ENCODE results near the gene PEAK1. TPM values are rescaled to one million over a fixed set of nuclear protein-coding genes. Genes with fewer than 3 reads are reported as not detected.

Gene PEAK1
- total RNA-seq, 1 experiment from 2014 or later = 36.7 TPM

DNA sequence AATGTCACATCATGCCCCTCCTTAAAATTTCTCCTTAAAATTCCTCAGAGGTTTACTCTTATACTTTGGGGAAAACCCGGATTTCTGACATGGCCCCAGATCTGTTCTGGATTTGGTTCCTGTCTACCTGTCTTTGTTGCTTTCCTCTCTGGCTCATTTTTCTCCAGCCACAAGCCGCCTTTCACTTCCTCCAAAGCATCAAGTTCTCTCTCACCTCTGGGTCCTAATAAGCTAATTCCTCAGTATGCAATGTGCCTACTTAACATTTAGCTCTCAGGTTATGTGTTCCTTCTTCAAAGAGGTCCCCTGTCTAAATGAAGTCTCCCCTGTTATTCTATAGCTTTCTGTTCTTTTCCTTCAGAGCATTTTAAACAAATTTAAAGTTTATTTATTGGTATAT is 16.9 kb upstream of the PEAK1 start:
- no peak for DNase-seq (ENCODE audit: low spot score)
- Histone ChIP-seq H3K27ac (ENCODE audit: low read depth, low read length, poor library complexity, severe bottlenecking) (no peak overlapping the region), H3K36me3 (ENCODE audit: insufficient read depth, low read length, poor library complexity, severe bottlenecking) (no peaks in the 10 kb centered on the region), H3K4me3 (ENCODE audit: low read depth, low read length, poor library complexity, severe bottlenecking) (no peak overlapping the region), H3K27me3 (replicated peaks; ENCODE audit: insufficient read depth, low read depth, low read length, poor library complexity) (no peaks in the 10 kb centered on the region), H3K9me3 (ENCODE audit: low read depth, low read length, poor library complexity, severe bottlenecking) (no peaks in the 10 kb centered on the region), H3K4me1 (ENCODE audit: insufficient read depth, low read length, poor library complexity, severe bottlenecking) (no peaks in the 10 kb centered on the region)
- POLR2A ChIA-PET (ENCODE audit: low non-redundant PET) = no interaction called here
- TF ChIP-seq, protein P1, sequence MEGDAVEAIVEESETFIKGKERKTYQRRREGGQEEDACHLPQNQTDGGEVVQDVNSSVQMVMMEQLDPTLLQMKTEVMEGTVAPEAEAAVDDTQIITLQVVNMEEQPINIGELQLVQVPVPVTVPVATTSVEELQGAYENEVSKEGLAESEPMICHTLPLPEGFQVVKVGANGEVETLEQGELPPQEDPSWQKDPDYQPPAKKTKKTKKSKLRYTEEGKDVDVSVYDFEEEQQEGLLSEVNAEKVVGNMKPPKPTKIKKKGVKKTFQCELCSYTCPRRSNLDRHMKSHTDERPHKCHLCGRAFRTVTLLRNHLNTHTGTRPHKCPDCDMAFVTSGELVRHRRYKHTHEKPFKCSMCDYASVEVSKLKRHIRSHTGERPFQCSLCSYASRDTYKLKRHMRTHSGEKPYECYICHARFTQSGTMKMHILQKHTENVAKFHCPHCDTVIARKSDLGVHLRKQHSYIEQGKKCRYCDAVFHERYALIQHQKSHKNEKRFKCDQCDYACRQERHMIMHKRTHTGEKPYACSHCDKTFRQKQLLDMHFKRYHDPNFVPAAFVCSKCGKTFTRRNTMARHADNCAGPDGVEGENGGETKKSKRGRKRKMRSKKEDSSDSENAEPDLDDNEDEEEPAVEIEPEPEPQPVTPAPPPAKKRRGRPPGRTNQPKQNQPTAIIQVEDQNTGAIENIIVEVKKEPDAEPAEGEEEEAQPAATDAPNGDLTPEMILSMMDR (conservative IDR thresholded peaks at IDR 0.05; ENCODE audit: low read depth, low read length) = no peak
- no peak for TF ChIP-seq EZH2 (IDR thresholded peaks at IDR 0.05; ENCODE audit: borderline replicate concordance, low read depth, low read length, poor library complexity, severe bottlenecking)
- intact Hi-C loops (cut with micrococcal nuclease; ENCODE audit: unreplicated experiment) = no loop called here
- BruUV-seq (replicated peaks) = no TSS peak
- CTCF ChIA-PET = no interaction called here

DNA sequence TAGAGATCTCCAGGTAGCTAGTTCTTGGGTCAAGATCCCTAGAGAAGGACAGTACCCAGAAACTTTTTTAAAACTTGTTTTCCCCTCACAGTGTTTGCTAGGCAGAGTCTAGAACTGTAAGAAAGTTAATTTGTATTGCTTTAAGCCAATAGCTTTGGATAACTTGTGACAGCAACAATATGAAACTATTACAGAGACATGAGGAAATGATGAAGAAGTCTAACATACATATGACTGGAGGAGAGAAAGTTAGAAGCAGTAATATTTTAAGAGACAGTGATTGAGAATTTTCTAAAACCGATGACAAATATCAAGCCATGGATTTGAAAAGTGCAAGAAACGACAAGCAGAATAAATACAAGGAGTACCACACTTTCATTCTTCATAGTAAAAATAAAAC is 10.7 kb upstream of the PEAK1 start:
- ChIA-PET POLR2A (ENCODE audit: low non-redundant PET) (no interaction called here), CTCF (no interaction called here)
- DNase-seq (ENCODE audit: low spot score) = no peak

DNA sequence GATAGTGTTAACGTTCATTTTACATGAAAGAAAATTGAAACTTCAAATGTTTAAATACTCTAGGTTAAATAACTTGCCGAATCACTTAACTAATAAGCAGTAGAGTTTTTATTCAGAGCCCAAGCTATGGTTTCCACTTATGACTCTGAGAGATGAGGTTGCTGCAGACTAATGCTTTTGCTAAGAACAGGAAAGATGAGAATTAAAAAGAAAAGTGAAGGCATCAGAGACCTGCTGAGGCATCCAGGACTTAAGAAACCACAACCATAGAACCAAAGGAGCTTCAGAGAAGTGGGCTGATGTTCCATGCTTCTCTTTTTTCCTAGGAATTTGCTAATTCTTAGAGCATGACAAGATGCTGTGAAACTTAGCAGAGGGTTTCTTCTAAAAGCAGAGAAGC is 10.3 kb upstream of the PEAK1 start:
- CTCF ChIA-PET = no interaction called here
- intact Hi-C loops (cut with micrococcal nuclease; ENCODE audit: unreplicated experiment) = no loop called here
- POLR2A ChIA-PET (ENCODE audit: low non-redundant PET) = no interaction called here
- Histone ChIP-seq H3K4me3 (ENCODE audit: low read depth, low read length, poor library complexity, severe bottlenecking) (no peak overlapping the region), H3K36me3 (ENCODE audit: insufficient read depth, low read length, poor library complexity, severe bottlenecking) (no peaks in the 10 kb centered on the region), H3K9me3 (ENCODE audit: low read depth, low read length, poor library complexity, severe bottlenecking) (no peaks in the 10 kb centered on the region), H3K27ac (ENCODE audit: low read depth, low read length, poor library complexity, severe bottlenecking) (no peak overlapping the region), H3K4me1 (ENCODE audit: insufficient read depth, low read length, poor library complexity, severe bottlenecking) (no peaks in the 10 kb centered on the region), H3K27me3 (replicated peaks; ENCODE audit: insufficient read depth, low read depth, low read length, poor library complexity) (no peaks in the 10 kb centered on the region)
- no peak for DNase-seq (ENCODE audit: low spot score)
- no TSS peak for BruUV-seq (replicated peaks)
- TF ChIP-seq, protein P1 (conservative IDR thresholded peaks at IDR 0.05; ENCODE audit: low read depth, low read length) = no peak
- TF ChIP-seq EZH2 (IDR thresholded peaks at IDR 0.05; ENCODE audit: borderline replicate concordance, low read depth, low read length, poor library complexity, severe bottlenecking) = no peak

More for the DNA sequence above, 10.7 kb upstream of the PEAK1 start:
- no peaks in the 10 kb centered on the region for H3K36me3 ChIP-seq (ENCODE audit: insufficient read depth, low read length, poor library complexity, severe bottlenecking)
- H3K27ac ChIP-seq (ENCODE audit: low read depth, low read length, poor library complexity, severe bottlenecking) = no peak overlapping the region
- BruUV-seq (replicated peaks) = no TSS peak
- no peaks in the 10 kb centered on the region for H3K9me3 ChIP-seq (ENCODE audit: low read depth, low read length, poor library complexity, severe bottlenecking)
- intact Hi-C loops (cut with micrococcal nuclease; ENCODE audit: unreplicated experiment) = no loop called here
- H3K27me3 ChIP-seq (replicated peaks; ENCODE audit: insufficient read depth, low read depth, low read length, poor library complexity) = no peaks in the 10 kb centered on the region
- no peaks in the 10 kb centered on the region for H3K4me1 ChIP-seq (ENCODE audit: insufficient read depth, low read length, poor library complexity, severe bottlenecking)
- no peak for TF ChIP-seq EZH2 (IDR thresholded peaks at IDR 0.05; ENCODE audit: borderline replicate concordance, low read depth, low read length, poor library complexity, severe bottlenecking)
- TF ChIP-seq, protein P1 (conservative IDR thresholded peaks at IDR 0.05; ENCODE audit: low read depth, low read length) = no peak
- no peak overlapping the region for H3K4me3 ChIP-seq (ENCODE audit: low read depth, low read length, poor library complexity, severe bottlenecking)
